WTC11 (cell line): ENCODE results near the gene PLPP1. TPM values are rescaled to one million over a fixed set of nuclear protein-coding genes. Genes with fewer than 3 reads are reported as not detected.

ENCODE experiments used
- ATAC-seq: fragments of 200-7000 bp; cut with Tn5 transposase; 2 replicates; pipeline ENCODE4 v1.10.0; 2021; ENCODE audit warnings: mild to moderate bottlenecking, moderate library complexity
- CTCF ChIA-PET: fragments of 300-600 bp; sonication (Branson Sonifier 250); formaldehyde crosslinking; loops from one replicate; lab custom pipeline; 2021; ENCODE audit warnings: antibody characterized with exemption; lab: Charles Lee
- POLR2A ChIA-PET: fragments of 350-600 bp; sonication (Branson Sonifier 250); formaldehyde crosslinking; loops from one replicate; lab custom pipeline; 2021; ENCODE audit warnings: antibody characterized with exemption; lab: Charles Lee
- DNase-seq: peaks from one replicate; pipeline ENCODE4 v3.0.0; 2021; ENCODE audit warnings: low spot score
- H3K27ac Mint-ChIP-seq: 2 replicates; pipeline ENCODE4 v1.8.0; 2021; ENCODE audit warnings: mixed read lengths
- H3K27me3 Mint-ChIP-seq: 2 replicates; pipeline ENCODE4 v1.8.0; 2021; ENCODE audit warnings: low read depth, mild to moderate bottlenecking, moderate library complexity, mixed read lengths
- H3K36me3 Mint-ChIP-seq: 2 replicates; pipeline ENCODE4 v1.8.0; 2021; ENCODE audit warnings: mixed read lengths
- H3K4me1 Mint-ChIP-seq: 2 replicates; pipeline ENCODE4 v1.8.0; 2022; ENCODE audit warnings: mixed read lengths
- H3K4me3 Mint-ChIP-seq: 2 replicates; pipeline ENCODE4 v1.8.0; 2021; ENCODE audit warnings: mild to moderate bottlenecking, moderate library complexity, mixed read lengths
- H3K9me3 Mint-ChIP-seq: 2 replicates; pipeline ENCODE4 v1.8.0; 2021; ENCODE audit warnings: mixed read lengths
- ETV6 ChIP-seq: sonication (generic); formaldehyde crosslinking; IDR thresholded peaks from 2 replicates; pipeline ENCODE4 v1.8.1; 2022; ENCODE audit warnings: mild to moderate bottlenecking, missing genetic modification reagents
- FOXK1 ChIP-seq: sonication (generic); formaldehyde crosslinking; IDR thresholded peaks from 2 replicates; pipeline ENCODE4 v1.8.0; 2022; ENCODE audit warnings: mild to moderate bottlenecking, moderate library complexity, missing genetic modification reagents
- GTF2I ChIP-seq: fragments of 250-450 bp; sonication (Bioruptor Pico); conservative IDR thresholded peaks from 2 replicates; pipeline ENCODE4 v1.4.0; 2021; ENCODE audit warnings: mild to moderate bottlenecking
- JAZF1 ChIP-seq: fragments of 250-450 bp; sonication (Bioruptor Pico); IDR thresholded peaks from 2 replicates; pipeline ENCODE4 v1.9.0; 2021; ENCODE audit warnings: moderate library complexity, mild to moderate bottlenecking, inconsistent platforms
- JUN ChIP-seq: sonication (generic); formaldehyde crosslinking; IDR thresholded peaks from 2 replicates; pipeline ENCODE4 v1.8.0; 2023; ENCODE audit warnings: mild to moderate bottlenecking, missing genetic modification reagents
- NFATC4 ChIP-seq: fragments of 250-450 bp; sonication (Bioruptor Pico); IDR thresholded peaks from 2 replicates; pipeline ENCODE4 v1.9.0; 2021; ENCODE audit warnings: mild to moderate bottlenecking
- OVOL2 ChIP-seq: fragments of 250-450 bp; sonication (Bioruptor Pico); IDR thresholded peaks from 2 replicates; pipeline ENCODE4 v1.9.0; 2021; ENCODE audit warnings: mild to moderate bottlenecking, borderline replicate concordance
- PRRX2 ChIP-seq: fragments of 250-450 bp; sonication (Bioruptor Pico); IDR thresholded peaks from 2 replicates; pipeline ENCODE4 v1.8.0; 2021; ENCODE audit warnings: mild to moderate bottlenecking
- TCF7 ChIP-seq: sonication (generic); formaldehyde crosslinking; IDR thresholded peaks from 2 replicates; pipeline ENCODE4 v1.8.0; 2022; ENCODE audit warnings: mild to moderate bottlenecking, low read depth, missing genetic modification reagents, moderate library complexity
- ZNF219 ChIP-seq: sonication (generic); formaldehyde crosslinking; IDR thresholded peaks from 2 replicates; pipeline ENCODE4 v1.8.0; 2023; ENCODE audit warnings: missing genetic modification reagents, mild to moderate bottlenecking, borderline replicate concordance
- ZNF232 ChIP-seq: sonication (generic); formaldehyde crosslinking; IDR thresholded peaks from 2 replicates; pipeline ENCODE4 v1.8.0; 2022; ENCODE audit warnings: mild to moderate bottlenecking, missing genetic modification reagents
- ZNF263 ChIP-seq: sonication (generic); formaldehyde crosslinking; IDR thresholded peaks from 2 replicates; pipeline ENCODE4 v1.8.1; 2022; ENCODE audit warnings: low read depth, mild to moderate bottlenecking, moderate library complexity, missing genetic modification reagents
- ZNF423 ChIP-seq: fragments of 250-450 bp; sonication (Bioruptor Pico); IDR thresholded peaks from 2 replicates; pipeline ENCODE4 v2.1.2; 2022; ENCODE audit warnings: mild to moderate bottlenecking, moderate library complexity
- ZNF532 ChIP-seq: fragments of 250-450 bp; sonication (Bioruptor Pico); IDR thresholded peaks from 2 replicates; pipeline ENCODE4 v1.9.0; 2021; ENCODE audit warnings: mild to moderate bottlenecking, borderline replicate concordance
- total RNA-seq: library from RNA; stranded (reverse); gene quantifications from 3 replicates; pipeline ENCODE4 v1.2.3, GENCODE V29; 2021
- TF ChIP-seq, protein P1 (sequence below): sonication (generic); formaldehyde crosslinking; IDR thresholded peaks from 2 replicates; pipeline ENCODE4 v1.8.0; 2023; ENCODE audit warnings: missing genetic modification reagents, mild to moderate bottlenecking, borderline replicate concordance
- TF ChIP-seq, protein P2 (sequence below): sonication (generic); formaldehyde crosslinking; IDR thresholded peaks from 2 replicates; pipeline ENCODE4 v1.8.1; 2023; ENCODE audit warnings: mild to moderate bottlenecking, missing genetic modification reagents, borderline replicate concordance
- TF ChIP-seq, protein P3 (sequence below): fragments of 250-450 bp; sonication (Bioruptor Pico); IDR thresholded peaks from 2 replicates; pipeline ENCODE4 v1.9.0; 2021; ENCODE audit warnings: mild to moderate bottlenecking
- TF ChIP-seq, protein P4 (sequence below): sonication (generic); formaldehyde crosslinking; IDR thresholded peaks from 2 replicates; pipeline ENCODE4 v1.8.1; 2022; ENCODE audit warnings: mild to moderate bottlenecking, missing genetic modification reagents, moderate library complexity, borderline replicate concordance

Gene PLPP1
- total RNA-seq, 1 experiment from 2014 or later: 43.2 TPM

GRCh38 chr5:55582256-55582655, 47.5 kb upstream of the PLPP1 start:
- DNase-seq (no peak), ATAC-seq (no peak)
- ChIA-PET CTCF (no interaction called here), POLR2A (no interaction called here)
- no peaks in the 10 kb centered on the region for H3K36me3 Mint-ChIP-seq
- no peaks in the 10 kb centered on the region for H3K27me3 Mint-ChIP-seq
- no peak overlapping the region for H3K4me3 Mint-ChIP-seq
- H3K9me3 Mint-ChIP-seq: no peaks in the 10 kb centered on the region
- peaks cover 21% of the 10 kb centered on the region for H3K4me1 Mint-ChIP-seq
- H3K27ac Mint-ChIP-seq: peak overlapping the region; percentile 19; the same call in 1 of the 2 replicates
- no peak for TF ChIP-seq GTF2I (CRISPR knock-in tag)
- no peak for TF ChIP-seq NFATC4 (CRISPR knock-in tag)
- no peak for TF ChIP-seq FOXK1 (CRISPR knock-in tag)
- no peak for TF ChIP-seq ETV6 (CRISPR knock-in tag)
- TF ChIP-seq ZNF532 (CRISPR knock-in tag): no peak
- TF ChIP-seq PRRX2: no peak
- TF ChIP-seq, protein P1, sequence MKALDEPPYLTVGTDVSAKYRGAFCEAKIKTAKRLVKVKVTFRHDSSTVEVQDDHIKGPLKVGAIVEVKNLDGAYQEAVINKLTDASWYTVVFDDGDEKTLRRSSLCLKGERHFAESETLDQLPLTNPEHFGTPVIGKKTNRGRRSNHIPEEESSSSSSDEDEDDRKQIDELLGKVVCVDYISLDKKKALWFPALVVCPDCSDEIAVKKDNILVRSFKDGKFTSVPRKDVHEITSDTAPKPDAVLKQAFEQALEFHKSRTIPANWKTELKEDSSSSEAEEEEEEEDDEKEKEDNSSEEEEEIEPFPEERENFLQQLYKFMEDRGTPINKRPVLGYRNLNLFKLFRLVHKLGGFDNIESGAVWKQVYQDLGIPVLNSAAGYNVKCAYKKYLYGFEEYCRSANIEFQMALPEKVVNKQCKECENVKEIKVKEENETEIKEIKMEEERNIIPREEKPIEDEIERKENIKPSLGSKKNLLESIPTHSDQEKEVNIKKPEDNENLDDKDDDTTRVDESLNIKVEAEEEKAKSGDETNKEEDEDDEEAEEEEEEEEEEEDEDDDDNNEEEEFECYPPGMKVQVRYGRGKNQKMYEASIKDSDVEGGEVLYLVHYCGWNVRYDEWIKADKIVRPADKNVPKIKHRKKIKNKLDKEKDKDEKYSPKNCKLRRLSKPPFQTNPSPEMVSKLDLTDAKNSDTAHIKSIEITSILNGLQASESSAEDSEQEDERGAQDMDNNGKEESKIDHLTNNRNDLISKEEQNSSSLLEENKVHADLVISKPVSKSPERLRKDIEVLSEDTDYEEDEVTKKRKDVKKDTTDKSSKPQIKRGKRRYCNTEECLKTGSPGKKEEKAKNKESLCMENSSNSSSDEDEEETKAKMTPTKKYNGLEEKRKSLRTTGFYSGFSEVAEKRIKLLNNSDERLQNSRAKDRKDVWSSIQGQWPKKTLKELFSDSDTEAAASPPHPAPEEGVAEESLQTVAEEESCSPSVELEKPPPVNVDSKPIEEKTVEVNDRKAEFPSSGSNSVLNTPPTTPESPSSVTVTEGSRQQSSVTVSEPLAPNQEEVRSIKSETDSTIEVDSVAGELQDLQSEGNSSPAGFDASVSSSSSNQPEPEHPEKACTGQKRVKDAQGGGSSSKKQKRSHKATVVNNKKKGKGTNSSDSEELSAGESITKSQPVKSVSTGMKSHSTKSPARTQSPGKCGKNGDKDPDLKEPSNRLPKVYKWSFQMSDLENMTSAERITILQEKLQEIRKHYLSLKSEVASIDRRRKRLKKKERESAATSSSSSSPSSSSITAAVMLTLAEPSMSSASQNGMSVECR: no peak
- TF ChIP-seq JUN (CRISPR knock-in tag): no peak
- TF ChIP-seq OVOL2 (CRISPR knock-in tag): no peak
- TF ChIP-seq ZNF219 (CRISPR knock-in tag): no peak
- TF ChIP-seq, protein P2, sequence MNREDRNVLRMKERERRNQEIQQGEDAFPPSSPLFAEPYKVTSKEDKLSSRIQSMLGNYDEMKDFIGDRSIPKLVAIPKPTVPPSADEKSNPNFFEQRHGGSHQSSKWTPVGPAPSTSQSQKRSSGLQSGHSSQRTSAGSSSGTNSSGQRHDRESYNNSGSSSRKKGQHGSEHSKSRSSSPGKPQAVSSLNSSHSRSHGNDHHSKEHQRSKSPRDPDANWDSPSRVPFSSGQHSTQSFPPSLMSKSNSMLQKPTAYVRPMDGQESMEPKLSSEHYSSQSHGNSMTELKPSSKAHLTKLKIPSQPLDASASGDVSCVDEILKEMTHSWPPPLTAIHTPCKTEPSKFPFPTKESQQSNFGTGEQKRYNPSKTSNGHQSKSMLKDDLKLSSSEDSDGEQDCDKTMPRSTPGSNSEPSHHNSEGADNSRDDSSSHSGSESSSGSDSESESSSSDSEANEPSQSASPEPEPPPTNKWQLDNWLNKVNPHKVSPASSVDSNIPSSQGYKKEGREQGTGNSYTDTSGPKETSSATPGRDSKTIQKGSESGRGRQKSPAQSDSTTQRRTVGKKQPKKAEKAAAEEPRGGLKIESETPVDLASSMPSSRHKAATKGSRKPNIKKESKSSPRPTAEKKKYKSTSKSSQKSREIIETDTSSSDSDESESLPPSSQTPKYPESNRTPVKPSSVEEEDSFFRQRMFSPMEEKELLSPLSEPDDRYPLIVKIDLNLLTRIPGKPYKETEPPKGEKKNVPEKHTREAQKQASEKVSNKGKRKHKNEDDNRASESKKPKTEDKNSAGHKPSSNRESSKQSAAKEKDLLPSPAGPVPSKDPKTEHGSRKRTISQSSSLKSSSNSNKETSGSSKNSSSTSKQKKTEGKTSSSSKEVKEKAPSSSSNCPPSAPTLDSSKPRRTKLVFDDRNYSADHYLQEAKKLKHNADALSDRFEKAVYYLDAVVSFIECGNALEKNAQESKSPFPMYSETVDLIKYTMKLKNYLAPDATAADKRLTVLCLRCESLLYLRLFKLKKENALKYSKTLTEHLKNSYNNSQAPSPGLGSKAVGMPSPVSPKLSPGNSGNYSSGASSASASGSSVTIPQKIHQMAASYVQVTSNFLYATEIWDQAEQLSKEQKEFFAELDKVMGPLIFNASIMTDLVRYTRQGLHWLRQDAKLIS (CRISPR knock-in tag): no peak
- no peak for TF ChIP-seq ZNF423 (CRISPR knock-in tag)
- TF ChIP-seq TCF7 (CRISPR knock-in tag): no peak
- TF ChIP-seq JAZF1 (CRISPR knock-in tag): no peak
- no peak for TF ChIP-seq ZNF263
- TF ChIP-seq, protein P3, sequence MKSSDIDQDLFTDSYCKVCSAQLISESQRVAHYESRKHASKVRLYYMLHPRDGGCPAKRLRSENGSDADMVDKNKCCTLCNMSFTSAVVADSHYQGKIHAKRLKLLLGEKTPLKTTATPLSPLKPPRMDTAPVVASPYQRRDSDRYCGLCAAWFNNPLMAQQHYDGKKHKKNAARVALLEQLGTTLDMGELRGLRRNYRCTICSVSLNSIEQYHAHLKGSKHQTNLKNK: no peak
- TF ChIP-seq ZNF232: no peak
- TF ChIP-seq, protein P4, sequence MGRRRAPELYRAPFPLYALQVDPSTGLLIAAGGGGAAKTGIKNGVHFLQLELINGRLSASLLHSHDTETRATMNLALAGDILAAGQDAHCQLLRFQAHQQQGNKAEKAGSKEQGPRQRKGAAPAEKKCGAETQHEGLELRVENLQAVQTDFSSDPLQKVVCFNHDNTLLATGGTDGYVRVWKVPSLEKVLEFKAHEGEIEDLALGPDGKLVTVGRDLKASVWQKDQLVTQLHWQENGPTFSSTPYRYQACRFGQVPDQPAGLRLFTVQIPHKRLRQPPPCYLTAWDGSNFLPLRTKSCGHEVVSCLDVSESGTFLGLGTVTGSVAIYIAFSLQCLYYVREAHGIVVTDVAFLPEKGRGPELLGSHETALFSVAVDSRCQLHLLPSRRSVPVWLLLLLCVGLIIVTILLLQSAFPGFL (CRISPR knock-in tag): no peak
